A549 treated with Mapracorat at 1 μM for 4 hours (cell line): ENCODE measurements around the gene FAM131B. TPM values are rescaled to one million over a fixed set of nuclear protein-coding genes. Genes with fewer than 3 reads are reported as not detected.

Source experiments
- total RNA-seq: library from RNA; stranded (reverse); fragments of 200-300 nt; extraction: Qiagen RNA extraction; gene quantifications from 5 replicates; pipeline ENCODE4 v1.2.3, GENCODE V29; 2022

The FAM131B gene
- total RNA-seq = 0.27 to 0.49 TPM (median 0.43 TPM) in 5 replicates

GRCh38 chr7:143362131-143363015 is at the start of gene FAM131B:
TSS of gene FAM131B (minus strand) at chr7:143362713. CDS start at chr7:143362603, 110 bp downstream.

DNA sequence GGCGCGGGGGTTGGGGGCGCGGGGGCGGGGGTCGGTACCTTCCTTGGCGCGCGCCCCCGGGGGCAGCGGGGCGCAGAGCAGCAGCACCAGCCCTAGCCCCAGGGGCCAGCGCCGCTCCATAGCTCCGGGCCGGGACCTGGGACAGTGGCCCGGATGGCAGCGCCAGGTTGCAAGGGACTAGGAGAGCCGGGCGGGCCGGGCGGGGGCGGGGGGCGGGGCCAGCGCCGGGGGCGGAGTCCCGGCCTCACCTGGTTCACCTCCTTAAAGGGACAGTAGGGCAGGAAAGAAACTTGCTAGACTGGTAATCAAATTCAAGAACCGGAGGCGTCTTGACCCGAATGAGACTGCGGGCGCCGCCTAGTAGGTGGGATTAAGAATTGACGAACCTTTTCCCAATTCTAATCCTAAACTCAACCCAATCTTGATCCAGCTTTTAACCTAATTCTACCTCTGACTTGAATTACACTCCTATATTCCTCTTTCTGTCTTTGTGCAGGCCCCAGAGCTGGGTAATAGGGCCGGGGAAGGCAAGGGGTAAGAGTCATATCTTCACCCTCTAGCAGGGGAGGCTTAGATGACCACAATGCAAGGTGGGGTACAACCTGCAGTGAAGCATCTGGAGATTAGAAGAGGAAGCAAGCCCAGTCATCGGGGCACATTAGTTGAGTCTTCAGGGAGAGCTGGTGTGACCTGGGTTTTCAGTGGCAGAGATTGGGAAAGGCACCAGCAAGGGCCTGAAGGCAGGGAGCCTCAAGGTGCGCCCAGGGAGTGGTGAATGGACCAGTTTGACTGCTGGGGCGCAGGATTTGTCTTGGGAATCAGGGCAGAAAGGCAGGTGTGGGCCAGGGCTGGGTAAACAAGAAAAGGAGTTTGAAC is 46.4 kb upstream of the FAM131B start, which contains the start of gene EPHA1:
EPHA1 (minus strand) TSS at position 171 of the 876 bp plus-strand sequence; CDS start at position 120, 51 bp downstream.

DNA sequence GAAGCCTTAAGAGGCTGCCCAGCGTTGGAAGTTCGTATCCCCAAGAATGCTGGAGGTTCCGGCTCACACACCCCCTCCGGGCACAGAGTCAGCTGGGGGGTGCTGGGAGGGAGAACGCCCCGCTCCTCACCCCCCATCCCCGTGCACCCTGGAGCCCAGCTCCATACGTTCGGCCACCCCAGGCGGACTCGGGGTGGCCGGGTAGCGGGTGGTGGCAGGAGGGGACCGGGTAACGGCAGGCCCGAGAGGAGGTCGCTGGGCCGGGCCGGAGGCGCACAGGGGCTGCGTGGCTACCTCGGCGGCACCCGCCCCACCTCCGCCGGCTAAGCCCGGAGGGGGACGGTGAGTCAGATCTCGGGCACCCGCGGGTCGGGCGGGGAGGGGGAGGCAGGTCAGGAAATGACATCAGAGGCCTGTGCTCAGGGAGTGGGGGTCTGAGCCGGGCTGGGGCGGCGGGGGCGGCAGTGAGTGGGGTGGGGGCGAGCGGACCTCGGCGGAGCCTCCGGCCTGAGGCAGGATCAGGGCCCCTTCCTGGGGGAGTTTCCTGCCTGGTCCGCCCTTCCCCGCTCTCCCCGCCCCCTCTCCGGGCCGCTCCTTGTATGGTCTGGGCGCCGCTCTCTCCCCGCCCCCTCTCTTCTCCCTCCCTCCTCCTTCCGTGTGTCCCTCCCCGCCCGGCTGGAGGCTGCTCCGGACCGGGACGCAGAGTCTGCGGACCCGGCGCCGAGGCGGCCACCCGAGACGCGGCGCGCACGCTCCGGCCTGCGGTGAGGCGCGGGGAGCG is 18.3 kb upstream of the FAM131B start, which contains the start of gene ZYX:
ZYX (plus strand) TSS at position 700 of the 781 bp plus-strand sequence. CDS start 227 bp downstream, outside the sequence.

GRCh38 chr7:143315776-143316175 is 46.7 kb downstream of the FAM131B start, which contains the start of gene CLCN1:
TSS of gene CLCN1 (plus strand) at chr7:143316111. CDS start at chr7:143316213, 102 bp downstream.

Other genes with a start within 250 kb of the FAM131B start
- gene PIP, start 230.6 kb downstream of the FAM131B start, total RNA-seq = 0.36 to 0.48 TPM (median 0.36 TPM) in 3 of 5 replicates, not detected in the others
- not detected in 5 replicates for gene TAS2R39, start 179.3 kb downstream of the FAM131B start, total RNA-seq
- not detected in 5 replicates for gene TAS2R40, start 140.7 kb downstream of the FAM131B start, total RNA-seq
- gene GSTK1, start 99.3 kb downstream of the FAM131B start, total RNA-seq = 108 to 122 TPM (median 119 TPM) in 5 replicates
- 0.67 to 1.6 TPM (median 1.1 TPM) in 5 replicates for gene TMEM139, start 77.8 kb downstream of the FAM131B start, total RNA-seq
- 17.0 to 21.8 TPM (median 19.6 TPM) in 5 replicates for gene CASP2, start 74.4 kb downstream of the FAM131B start, total RNA-seq
- gene CLCN1, start 46.6 kb downstream of the FAM131B start, total RNA-seq = 0.05 to 0.37 TPM in 2 of 5 replicates, not detected in the others
- gene ZYX, start 18.6 kb upstream of the FAM131B start, total RNA-seq = 160 to 188 TPM (median 183 TPM) in 5 replicates
- gene EPHA1, start 46.1 kb upstream of the FAM131B start, total RNA-seq = 0.22 TPM in 1 of 5 replicates, not detected in the others
- gene TAS2R60, start 80.7 kb upstream of the FAM131B start, total RNA-seq = not detected in 5 replicates
- not detected in 5 replicates for gene TAS2R41, start 115.2 kb upstream of the FAM131B start, total RNA-seq
- gene CTAGE15, start 209.1 kb upstream of the FAM131B start, total RNA-seq = not detected in 5 replicates